ENCODE measurements around the gene COL4A4. TPM values are rescaled to one million over a fixed set of nuclear protein-coding genes. Genes with fewer than 3 reads are reported as not detected.
"Not testable (repeated sequence)": the region's sequence is repeated elsewhere in the genome, so short reads cannot be mapped to it uniquely, and the experiment has no call there.

Gene COL4A4
- total RNA-seq, 1 donor from 2014 or later = 13.6 TPM

DNA sequence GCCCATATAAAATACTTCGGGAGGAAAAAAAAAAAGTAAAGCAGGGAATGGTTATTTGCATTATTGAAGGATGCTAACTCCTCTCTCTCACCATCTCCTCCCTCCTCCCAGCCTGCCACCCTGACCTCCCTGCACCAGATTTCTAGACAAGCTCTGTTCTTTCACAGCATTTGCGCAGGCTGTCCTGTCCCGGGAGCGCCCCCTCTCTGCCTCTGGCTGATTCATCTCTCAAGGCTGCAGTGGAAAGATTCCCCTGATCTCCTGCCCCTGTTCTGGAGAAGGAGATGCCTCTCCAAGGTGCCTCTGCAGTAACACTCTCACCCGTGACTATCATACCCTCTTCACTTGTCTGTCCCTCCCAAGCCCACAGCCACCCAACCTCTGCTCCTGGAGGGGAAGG is 38.5 kb downstream of the COL4A4 start:
- intact Hi-C loops (cut with DNase I) = no loop called here
- DNase-seq (ENCODE audit: missing footprints) (no peak), ATAC-seq (no peak)

- no peak for DNase-seq (ENCODE audit: missing footprints)
- no peak for ATAC-seq
- intact Hi-C loops (cut with DNase I) = no loop called here
Measured at GRCh38 chr2:227124811-227125210, 39.2 kb downstream of the COL4A4 start.

GRCh38 chr2:227123697-227124096 is 40.3 kb downstream of the COL4A4 start:
- ATAC-seq (no peak), DNase-seq (ENCODE audit: missing footprints) (no peak)
- intact Hi-C loops (cut with DNase I) = no loop called here

DNA sequence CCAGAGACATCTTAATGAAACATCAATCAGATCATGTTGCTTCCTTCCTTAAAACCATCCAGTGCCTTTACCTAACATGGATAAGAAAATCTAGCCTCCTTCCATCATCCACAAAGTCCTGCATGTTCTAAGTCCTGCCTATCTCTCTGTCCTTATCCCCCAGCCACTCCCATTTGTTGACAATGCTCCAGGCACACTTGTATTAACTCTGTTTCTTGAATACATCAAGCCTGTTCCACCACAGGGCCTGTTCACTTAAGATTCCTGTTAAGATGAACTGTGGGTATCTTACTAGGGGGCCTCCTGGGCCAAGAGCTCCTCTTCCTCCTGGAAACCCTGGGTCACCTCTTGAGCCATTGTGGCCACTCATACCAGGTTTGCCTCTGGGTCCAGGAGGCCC is 45.7 kb downstream of the COL4A4 start:
- no peak for DNase-seq (ENCODE audit: missing footprints)
- intact Hi-C loops (cut with DNase I) = no loop called here
- no peak for ATAC-seq

GRCh38 chr2:227117852-227118251 is 46.2 kb downstream of the COL4A4 start:
- DNase-seq (ENCODE audit: missing footprints) = no peak
- ATAC-seq = no peak
- intact Hi-C loops (cut with DNase I) = no loop called here

- DNase-seq (ENCODE audit: missing footprints) (no peak), ATAC-seq (no peak)
- intact Hi-C loops (cut with DNase I) = no loop called here
Measured at GRCh38 chr2:227117027-227117426, 47.0 kb downstream of the COL4A4 start.

GRCh38 chr2:227115761-227116160 is 48.2 kb downstream of the COL4A4 start:
- intact Hi-C loops (cut with DNase I) = no loop called here
- ATAC-seq (no peak), DNase-seq (ENCODE audit: missing footprints) (no peak)

DNA sequence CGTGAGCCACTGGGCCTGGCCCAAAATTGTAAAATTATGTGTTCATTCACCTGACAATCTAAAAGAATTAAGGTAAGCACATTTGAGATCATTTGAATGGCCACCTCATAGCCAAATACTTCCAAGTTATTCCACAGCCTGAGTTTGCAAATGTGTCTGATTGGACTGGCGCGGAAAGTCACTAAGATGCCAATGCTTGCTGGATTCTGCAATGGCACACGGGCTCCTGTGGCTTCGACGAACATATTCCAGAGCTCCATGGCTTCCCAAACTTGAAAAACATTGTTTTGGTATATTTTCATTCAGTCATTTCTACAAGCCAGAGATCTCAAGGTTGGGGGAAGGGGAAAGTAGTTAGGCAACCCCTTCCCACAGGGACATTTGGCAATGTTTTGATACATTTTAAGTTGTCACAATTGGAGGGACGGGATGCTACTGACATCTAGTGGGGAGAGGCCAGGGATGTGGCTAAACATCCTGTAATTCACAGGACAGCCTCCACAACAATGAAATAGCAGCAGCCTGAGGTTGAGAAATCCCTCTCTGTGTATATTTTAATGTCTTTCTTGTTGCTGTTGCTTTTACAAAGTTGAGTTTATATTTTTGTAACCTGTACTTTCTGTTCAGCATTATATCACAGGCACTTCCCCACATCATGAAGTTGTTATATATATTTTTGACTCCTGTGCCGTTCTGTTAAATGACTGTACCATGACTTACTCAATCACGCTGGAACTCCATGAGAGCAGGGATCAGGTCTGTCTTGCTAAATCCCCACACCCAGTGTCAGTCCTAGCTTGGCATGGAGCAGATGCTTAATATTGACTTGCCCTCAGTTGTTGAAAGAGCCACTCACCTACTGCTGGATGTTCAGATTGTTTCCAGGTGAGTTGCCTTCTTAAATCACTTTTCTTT is 56.9 kb downstream of the COL4A4 start:
- DNase-seq (ENCODE audit: missing footprints) (no peak), ATAC-seq (peak; percentile 37)
- intact Hi-C loops (cut with DNase I) = loop anchor here (5.0 kb wide), 1 partner anchor 1435 kb away; no protein-coding TSS in a partner anchor

DNA sequence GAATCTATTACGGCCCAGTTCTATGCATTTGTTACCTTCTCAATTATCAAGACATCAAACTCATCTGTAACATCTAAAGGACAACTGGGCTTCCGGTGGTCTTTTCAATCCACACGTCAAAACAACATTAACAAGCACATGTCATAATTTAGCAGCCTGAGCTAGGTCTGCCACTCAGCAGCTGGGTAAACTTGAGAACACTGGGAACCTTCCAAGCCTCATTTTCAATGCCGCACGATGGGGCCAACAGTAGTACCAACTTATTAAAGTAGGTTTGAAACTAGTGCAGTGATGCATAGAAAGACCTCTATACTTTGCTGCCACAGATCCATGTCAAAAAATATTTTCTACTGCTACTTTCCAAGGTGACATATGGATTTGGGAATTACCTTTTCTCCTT is 60.4 kb downstream of the COL4A4 start:
- intact Hi-C loops (cut with DNase I) = no loop called here
- ATAC-seq = no peak

GRCh38 chr2:227099340-227099739 is 64.7 kb downstream of the COL4A4 start:
- DNase-seq (ENCODE audit: missing footprints) (no peak), ATAC-seq (no peak)
- intact Hi-C loops (cut with DNase I) = no loop called here

More for the DNA sequence above, 60.4 kb downstream of the COL4A4 start:
- DNase-seq (ENCODE audit: missing footprints) = no peak

DNA sequence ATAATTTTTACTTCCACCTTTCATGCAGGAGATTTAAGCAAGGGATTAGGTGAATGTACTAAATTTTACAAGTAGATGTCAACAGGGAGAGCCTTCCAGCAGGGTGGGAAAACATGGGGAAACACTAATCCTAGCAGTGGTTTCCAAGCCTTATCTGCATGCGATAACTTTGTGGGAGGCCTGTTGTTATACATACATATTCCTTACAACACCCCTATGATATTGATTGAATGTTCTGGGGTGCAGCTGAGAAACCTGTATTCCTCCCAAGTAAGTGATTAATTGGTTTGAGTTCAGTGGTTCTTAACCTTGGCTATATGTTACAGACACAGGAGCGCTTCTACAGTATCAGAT is 65.9 kb downstream of the COL4A4 start:
- no peak for ATAC-seq
- intact Hi-C loops (cut with DNase I) = no loop called here

DNA sequence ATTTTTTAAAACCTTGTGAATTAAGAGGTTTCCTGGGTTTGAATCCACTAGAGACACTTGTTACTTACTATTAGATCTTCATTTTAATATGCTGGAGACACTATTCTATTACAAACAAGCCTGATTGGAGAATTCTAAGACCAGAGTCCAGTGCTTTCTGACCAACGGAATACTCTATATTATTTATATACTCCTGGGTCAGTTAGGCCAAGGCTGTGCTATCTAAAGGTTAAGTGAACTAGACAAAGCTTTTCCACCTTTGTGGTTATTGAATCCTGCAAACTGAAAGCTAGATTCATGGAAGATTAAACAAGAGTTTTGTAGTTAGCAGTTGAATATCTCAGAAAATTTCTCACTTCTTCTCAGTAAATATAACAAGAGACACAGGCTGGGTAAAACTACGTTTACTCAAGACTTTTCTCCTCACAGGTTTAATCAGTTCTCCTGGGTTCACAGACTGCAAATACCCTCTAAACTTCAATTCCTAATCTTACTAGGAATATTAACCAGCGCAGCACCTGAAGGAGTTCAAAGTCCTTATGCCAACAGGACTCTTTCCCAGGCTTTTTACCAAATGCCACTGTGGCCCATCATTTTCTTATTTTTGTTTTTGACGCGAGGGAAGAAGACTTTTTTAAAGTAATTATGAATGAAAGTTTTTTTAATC is 66.4 kb downstream of the COL4A4 start:
- intact Hi-C loops (cut with DNase I) = no loop called here
- DNase-seq (ENCODE audit: missing footprints) (no peak), ATAC-seq (no peak)

More for the DNA sequence above, 65.9 kb downstream of the COL4A4 start:
- DNase-seq (ENCODE audit: missing footprints) = no peak

DNA sequence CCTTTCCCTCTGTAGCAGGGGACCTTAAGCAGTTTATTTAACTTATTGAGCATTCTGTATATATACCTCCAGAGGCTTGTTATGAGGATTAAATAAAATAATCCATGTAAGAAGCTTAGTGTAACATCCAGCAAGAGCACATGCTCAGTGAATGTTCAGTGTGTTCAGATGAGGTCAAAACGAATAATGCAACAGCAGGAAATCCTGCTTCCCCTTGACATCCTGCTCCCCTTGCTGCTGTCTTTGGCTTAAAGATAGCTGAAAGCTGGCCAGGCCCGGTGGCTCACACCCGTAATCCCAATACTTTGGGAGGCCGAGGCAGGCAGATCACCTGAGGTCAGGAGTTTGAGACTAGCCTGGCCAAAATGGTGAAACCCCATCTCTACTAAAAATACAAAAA is 68.7 kb downstream of the COL4A4 start:
- intact Hi-C loops (cut with DNase I) = no loop called here
- DNase-seq (ENCODE audit: missing footprints) (no peak), ATAC-seq (no peak)

GRCh38 chr2:227082286-227082685 is 81.7 kb downstream of the COL4A4 start:
- ATAC-seq = no peak
- DNase-seq (ENCODE audit: missing footprints) = no peak
- intact Hi-C loops (cut with DNase I) = no loop called here

GRCh38 chr2:227079726-227080125 is 84.3 kb downstream of the COL4A4 start:
- ATAC-seq = no peak
- intact Hi-C loops (cut with DNase I) = no loop called here
- DNase-seq (ENCODE audit: missing footprints) = no peak

DNA sequence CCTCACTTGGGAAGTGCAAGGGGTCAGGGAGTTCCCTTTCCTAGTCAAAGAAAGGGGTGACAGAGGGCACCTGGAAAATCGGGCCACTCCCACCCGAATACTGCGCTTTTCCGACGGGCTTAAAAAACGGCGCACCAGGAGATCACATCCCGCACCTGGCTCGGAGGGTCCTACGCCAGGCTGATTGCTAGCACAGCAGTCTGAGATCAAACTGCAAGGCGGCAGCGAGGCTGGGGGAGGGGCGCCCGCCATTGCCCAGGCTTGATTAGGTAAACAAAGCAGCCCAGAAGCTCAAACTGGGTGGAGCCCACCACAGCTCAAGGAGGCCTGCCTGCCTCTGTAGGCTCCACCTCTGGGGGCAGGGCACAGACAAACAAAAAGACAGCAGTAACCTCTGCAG is 98.9 kb downstream of the COL4A4 start:
- DNase-seq (ENCODE audit: missing footprints); ATAC-seq; intact Hi-C loops (cut with DNase I): not testable (repeated sequence)

DNA sequence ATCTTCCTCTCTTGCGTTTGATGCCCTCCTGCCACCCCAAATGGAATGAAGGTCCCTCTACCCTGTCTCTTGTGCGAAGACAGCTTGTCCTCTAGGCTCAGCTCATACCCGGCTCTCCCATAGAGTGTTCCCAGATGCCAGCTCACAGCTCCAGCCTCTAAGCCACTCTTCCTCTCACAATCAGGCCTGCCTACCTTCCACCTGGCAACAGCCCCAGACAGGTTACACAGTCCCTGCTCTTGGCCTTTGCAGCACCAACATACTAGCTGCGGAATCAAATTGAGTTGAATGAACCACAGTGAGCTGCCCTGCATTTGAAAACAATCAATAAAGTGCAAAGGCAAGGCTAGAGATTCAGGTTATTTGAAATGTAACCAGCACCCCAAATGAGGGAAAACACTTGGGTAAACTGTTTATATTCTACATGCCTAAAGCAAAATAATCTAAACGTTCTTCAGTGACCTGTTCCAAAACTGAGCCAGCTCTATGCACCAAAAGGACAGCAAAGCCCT is 105.1 kb downstream of the COL4A4 start:
- intact Hi-C loops (cut with DNase I) = no loop called here
- no peak for ATAC-seq
- DNase-seq (ENCODE audit: missing footprints) = no peak

DNA sequence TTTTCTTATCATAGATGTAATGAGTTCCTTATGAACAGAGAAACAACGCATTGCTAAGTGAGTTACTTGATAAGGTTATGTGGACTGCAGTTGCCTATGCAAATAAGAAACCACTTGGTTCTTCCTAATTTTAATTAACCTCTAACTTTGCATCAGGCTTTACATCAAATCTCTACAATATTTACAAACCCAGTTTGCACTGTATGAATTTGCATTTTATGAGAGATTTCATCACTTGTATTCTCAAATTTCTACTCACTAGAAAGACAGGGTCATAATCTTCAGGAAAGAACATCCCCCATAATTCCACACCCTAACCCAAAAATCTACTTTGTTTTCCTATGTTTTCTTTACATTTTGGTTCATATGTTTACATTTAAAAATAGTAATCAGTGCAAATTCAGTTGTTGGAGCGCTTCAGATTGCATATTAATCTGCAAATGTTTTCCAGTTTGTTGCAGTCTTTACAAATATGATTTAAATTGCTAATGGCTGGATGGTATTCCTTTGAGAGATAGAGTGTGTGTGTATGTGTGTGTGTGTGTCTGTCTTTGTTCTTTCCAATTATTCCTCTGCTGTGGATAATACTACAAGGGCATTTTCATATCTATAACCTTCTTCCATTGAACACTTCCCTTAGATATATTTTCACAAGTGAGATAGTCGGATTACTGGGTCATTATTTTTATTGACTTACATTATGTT is 106.1 kb downstream of the COL4A4 start:
- intact Hi-C loops (cut with DNase I) = no loop called here
- DNase-seq (ENCODE audit: missing footprints) (no peak), ATAC-seq (no peak)

- intact Hi-C loops (cut with DNase I) = no loop called here
- DNase-seq (ENCODE audit: missing footprints) (no peak), ATAC-seq (no peak)
Measured at GRCh38 chr2:227057060-227057459, 106.9 kb downstream of the COL4A4 start.
